HG03175 (cell line): ENCODE results near the gene SEMA4D.

Experiments
- ATAC-seq: cut with Tn5 transposase; IDR thresholded peaks from one replicate; pipeline ENCODE4 v1.9.1; 2021; ENCODE audit warnings: mild to moderate bottlenecking, moderate library complexity; ENCODE audit not compliant: unreplicated experiment

Gene SEMA4D

GRCh38 chr9:89329917-89330316 is 168.0 kb downstream of the SEMA4D start:
- no peak for ATAC-seq

- no peak for ATAC-seq
Observed at GRCh38 chr9:89328064-89328463, 169.8 kb downstream of the SEMA4D start.

DNA sequence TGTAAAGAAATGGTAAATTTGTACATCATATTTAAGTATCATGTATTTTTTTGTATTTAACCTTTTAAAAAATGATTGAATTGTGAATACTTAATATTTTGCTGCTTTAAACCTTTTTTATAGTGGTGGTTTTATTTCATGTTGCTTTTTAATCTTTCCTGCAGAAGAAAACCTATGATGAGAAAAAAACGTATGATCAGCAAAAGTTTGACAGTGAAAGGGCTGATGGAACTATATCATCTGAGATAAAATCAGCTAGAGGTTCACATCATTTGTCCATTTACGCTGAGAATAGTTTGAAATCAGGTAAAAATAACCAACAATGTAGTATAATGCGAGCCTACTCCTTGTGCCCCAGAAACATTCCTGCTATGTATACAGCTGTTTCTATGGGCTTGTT is 172.2 kb downstream of the SEMA4D start:
- ATAC-seq = no peak

GRCh38 chr9:89323390-89323789 is 174.5 kb downstream of the SEMA4D start:
- no peak for ATAC-seq

DNA sequence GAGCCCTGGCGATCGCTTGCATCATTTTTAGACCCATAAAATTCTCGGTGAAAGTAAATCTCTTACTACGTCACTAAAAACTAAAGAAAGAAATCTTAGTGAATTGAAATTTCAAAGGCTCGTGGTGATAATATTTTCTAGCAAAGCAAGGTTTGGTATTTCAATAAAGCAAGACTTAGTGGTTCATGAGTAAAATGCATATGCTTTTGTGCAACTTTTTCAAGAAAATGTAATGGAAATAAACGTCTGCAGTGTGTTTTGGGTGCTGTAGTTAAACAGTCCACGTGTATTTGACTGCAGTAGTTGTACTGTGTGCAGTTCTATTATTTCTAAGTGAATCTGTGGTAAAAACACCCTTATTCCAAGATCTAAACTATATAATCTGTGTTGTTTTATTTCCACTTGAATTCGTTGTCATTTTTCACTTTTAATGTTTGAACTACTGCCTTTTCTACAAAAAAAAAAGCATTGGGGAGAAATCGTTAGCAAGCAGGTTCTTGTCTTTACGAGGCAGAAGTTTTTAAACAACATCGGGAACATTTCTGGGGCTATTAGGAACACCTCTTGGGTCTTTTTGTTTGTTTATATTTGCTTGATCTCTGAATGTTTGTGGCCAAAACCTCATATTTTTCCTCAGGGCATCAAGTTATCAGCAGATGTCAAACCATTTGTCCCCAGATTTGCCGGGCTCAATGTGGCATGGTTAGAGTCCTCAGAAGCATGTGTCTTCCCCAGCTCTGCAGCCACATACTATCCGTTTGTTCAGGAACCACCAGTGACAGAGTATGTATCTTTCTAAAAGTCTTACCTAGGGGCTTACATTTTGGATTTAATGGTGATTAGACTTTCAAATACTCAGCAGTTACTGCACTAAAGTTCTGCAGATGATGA is 178.7 kb downstream of the SEMA4D start:
- no peak for ATAC-seq

GRCh38 chr9:89318123-89319014 is 179.5 kb downstream of the SEMA4D start, which contains the start of gene SECISBP2:
Gene SECISBP2 (plus strand): TSS chr9:89318500. CDS start chr9:89318577, 77 bp downstream.
- peak; percentile 91 for ATAC-seq

GRCh38 chr9:89317282-89317681 is 180.6 kb downstream of the SEMA4D start:
- ATAC-seq = no peak

DNA sequence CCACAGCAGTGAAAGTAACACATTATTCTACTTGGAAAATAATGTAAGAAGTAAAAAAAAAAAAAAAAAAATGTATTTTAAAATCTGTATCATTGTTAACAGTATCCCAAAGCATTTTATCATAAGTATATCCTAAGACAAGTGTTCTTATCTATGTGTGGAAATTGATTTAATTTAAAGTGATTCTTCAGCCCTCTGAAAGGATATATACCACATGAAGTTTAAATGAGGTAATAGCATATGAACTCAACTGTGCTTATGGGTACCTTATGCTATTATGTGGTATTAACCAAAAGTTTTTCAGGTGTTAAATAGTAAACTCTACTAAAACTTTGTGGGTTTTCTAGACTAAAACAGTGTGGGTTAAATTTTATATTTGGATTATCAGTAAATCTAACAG is 182.4 kb downstream of the SEMA4D start:
- ATAC-seq = no peak

GRCh38 chr9:89314955-89315354 is 183.0 kb downstream of the SEMA4D start:
- ATAC-seq = no peak

DNA sequence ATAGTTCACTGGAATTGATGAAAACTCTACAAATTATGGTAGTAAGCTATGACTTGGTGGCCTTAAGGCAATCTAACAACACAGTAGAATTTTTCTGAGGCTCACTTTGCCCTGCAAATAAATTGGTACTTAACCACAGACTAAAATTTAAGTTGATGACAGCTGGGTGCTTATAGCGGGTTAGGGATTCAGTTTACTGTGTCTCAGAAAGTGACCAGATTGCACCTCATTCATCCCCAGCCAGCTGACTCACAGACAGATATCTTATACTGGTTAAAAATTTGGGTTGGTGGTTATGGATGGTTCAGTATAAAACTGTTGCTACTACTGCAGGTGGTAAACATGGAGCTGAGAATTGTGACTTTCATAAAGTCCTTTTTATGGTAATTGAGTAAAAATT is 184.1 kb downstream of the SEMA4D start:
- no peak for ATAC-seq

- ATAC-seq = no peak
Observed at GRCh38 chr9:89312222-89312571, 185.7 kb downstream of the SEMA4D start.

GRCh38 chr9:89311346-89312221 is 186.3 kb downstream of the SEMA4D start:
- ATAC-seq = no peak
